SU-DHL-6 (cell line): Measurements from ENCODE around the gene IL6R.

ENCODE experiments used
- EZH2phosphoT487 ChIP-seq: fragments of 200-600 bp; sonication (generic), shearing (Covaris generic); conservative IDR thresholded peaks from 2 replicates; pipeline ENCODE4 v1.6.1; 2018; ENCODE audit warnings: mild to moderate bottlenecking, antibody characterized with exemption, low read length, moderate library complexity, mixed read lengths
- TF ChIP-seq, protein P1 (sequence below): fragments of 200-600 bp; sonication (generic); IDR thresholded peaks from one replicate; pipeline ENCODE4 v1.5.1; 2017; ENCODE audit warnings: antibody characterized with exemption, mild to moderate bottlenecking, low read length, moderate library complexity; ENCODE audit not compliant: insufficient read depth, poor library complexity, severe bottlenecking

DNA sequence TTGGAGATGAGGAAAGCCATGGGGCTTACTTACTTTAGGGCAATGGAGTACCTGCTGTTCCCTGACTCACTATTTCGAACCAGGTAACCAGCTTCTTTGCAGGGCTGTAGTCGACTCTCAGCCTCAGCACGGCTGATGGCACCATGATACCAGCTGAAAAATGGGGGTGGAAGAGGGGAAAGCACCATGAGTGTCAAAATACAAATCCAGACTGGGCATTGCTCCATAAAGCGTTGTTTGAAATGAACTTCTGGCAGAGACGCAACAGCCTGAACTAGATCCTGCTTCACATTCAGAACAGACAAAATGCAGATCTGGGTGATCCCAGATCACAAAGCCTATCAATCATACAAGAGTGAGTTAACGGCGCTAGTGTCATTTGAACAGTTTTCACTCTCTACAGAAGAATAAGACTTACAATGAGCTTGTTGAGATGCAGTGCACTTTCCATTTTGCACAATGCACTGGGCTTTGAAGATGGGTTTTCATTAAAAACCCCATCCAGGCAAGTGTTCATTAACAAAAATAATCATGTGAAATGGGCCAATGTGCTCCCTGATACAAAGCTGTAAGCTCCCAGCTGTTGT lies 80.9 kb downstream of the IL6R start:
- TF ChIP-seq, protein P1, sequence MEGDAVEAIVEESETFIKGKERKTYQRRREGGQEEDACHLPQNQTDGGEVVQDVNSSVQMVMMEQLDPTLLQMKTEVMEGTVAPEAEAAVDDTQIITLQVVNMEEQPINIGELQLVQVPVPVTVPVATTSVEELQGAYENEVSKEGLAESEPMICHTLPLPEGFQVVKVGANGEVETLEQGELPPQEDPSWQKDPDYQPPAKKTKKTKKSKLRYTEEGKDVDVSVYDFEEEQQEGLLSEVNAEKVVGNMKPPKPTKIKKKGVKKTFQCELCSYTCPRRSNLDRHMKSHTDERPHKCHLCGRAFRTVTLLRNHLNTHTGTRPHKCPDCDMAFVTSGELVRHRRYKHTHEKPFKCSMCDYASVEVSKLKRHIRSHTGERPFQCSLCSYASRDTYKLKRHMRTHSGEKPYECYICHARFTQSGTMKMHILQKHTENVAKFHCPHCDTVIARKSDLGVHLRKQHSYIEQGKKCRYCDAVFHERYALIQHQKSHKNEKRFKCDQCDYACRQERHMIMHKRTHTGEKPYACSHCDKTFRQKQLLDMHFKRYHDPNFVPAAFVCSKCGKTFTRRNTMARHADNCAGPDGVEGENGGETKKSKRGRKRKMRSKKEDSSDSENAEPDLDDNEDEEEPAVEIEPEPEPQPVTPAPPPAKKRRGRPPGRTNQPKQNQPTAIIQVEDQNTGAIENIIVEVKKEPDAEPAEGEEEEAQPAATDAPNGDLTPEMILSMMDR: no peak
- TF ChIP-seq EZH2phosphoT487: no peak
